Vagina (tissue), 2 donors: Measurements from ENCODE around the gene SNRPA1.

Experiments
- CTCF ChIP-seq, 3 experiments: fragments of 450-650 bp in 2 of 3; fragments of 200-600 bp in 1 of 3; sonication (generic) in 1 of 3; IDR thresholded peaks; one replicate each; pipeline ENCODE4 v1.5.1; 2017 to 2019; ENCODE audit warnings: antibody characterized with exemption in 3 of 3, mild to moderate bottlenecking in 2 of 3, moderate library complexity in 2 of 3
- POLR2A ChIP-seq, 2 donors: fragments of 450-650 bp; IDR thresholded peaks; one replicate each; pipeline ENCODE4 v1.6.1; 2017; ENCODE audit warnings: antibody characterized with exemption in 2 of 2, mild to moderate bottlenecking in 2 of 2, moderate library complexity in 2 of 2
- POLR2AphosphoS5 ChIP-seq, 2 donors: sonication (generic); formaldehyde crosslinking; IDR thresholded peaks; one replicate each; pipeline ENCODE4 v1.9.0; 2017; ENCODE audit warnings: antibody characterized with exemption in 2 of 2, mild to moderate bottlenecking in 2 of 2, low read depth in 1 of 2; ENCODE audit not compliant: insufficient read depth in 1 of 2

GRCh38 chr15:101303408-101303807, 8.4 kb upstream of the SNRPA1 start:
- TF ChIP-seq POLR2A (IDR thresholded peaks at IDR 0.05) (no peak), POLR2AphosphoS5 (IDR thresholded peaks at IDR 0.05; ENCODE audit: insufficient read depth in 1 of 2, low read depth in 1 of 2) (no peak), CTCF (IDR thresholded peaks at IDR 0.05) (no peak)
